AG04450 (cell line): Measurements from ENCODE around the gene NECAB3. TPM values are rescaled to one million over a fixed set of nuclear protein-coding genes. Genes with fewer than 3 reads are reported as not detected.

ENCODE experiments used
- CTCF ChIA-PET: fragments of 300-600, 350-600 bp; formaldehyde crosslinking; extraction: SDS; loops from one replicate; lab custom pipeline; 2022; ENCODE audit warnings: antibody characterized with exemption, inconsistent platforms; lab: Charles Lee
- POLR2A ChIA-PET: fragments of 350-600 bp; formaldehyde crosslinking; extraction: SDS; loops from one replicate; lab custom pipeline; 2021; ENCODE audit warnings: antibody characterized with exemption, inconsistent platforms; lab: Yijun Ruan, JAX
- DNase-seq: peaks from one replicate; pipeline ENCODE4 v3.0.0-alpha.2; 2011; ENCODE audit warnings: low read depth, low spot score
- H3K27ac ChIP-seq: one replicate; pipeline ENCODE4 v1.5.1; 2012; ENCODE audit warnings: low read depth, low read length, control low read depth
- H3K27me3 ChIP-seq: one replicate; pipeline ENCODE4 v1.6.0; 2012; ENCODE audit warnings: low read length; ENCODE audit not compliant: control insufficient read depth, insufficient read depth
- H3K4me3 ChIP-seq: 2 replicates; pipeline ENCODE4 v1.5.1; 2011; ENCODE audit warnings: mild to moderate bottlenecking, low read depth, low read length, control low read depth
- H3K9me3 ChIP-seq: 2 replicates; pipeline ENCODE4 v1.5.1; 2012; ENCODE audit warnings: low read length; ENCODE audit not compliant: control insufficient read depth, insufficient read depth
- CTCF ChIP-seq: IDR thresholded peaks from 2 replicates; pipeline ENCODE4 v1.5.1; 2011; ENCODE audit warnings: low read depth, low read length, control low read depth, inconsistent platforms
- polyA plus RNA-seq: library from polyadenylated mRNA; depleted of rRNA; stranded (reverse); fragments of >200 nt; gene quantifications from 2 replicates; pipeline ENCODE4 v1.2.3, GENCODE V29; 2011

Gene NECAB3
- polyA plus RNA-seq, 1 experiment: 11.7 TPM

- Histone ChIP-seq H3K9me3 (peaks cover 5% of the 10 kb centered on the region; the same call in 1 of the 2 replicates), H3K27ac (no peak overlapping the region), H3K4me3 (no peak overlapping the region), H3K27me3 (no peaks in the 10 kb centered on the region)
- ChIA-PET CTCF (interaction anchor here (0.5 kb wide), 1 partner anchor 250 kb away, joined by 3 read pairs; no protein-coding TSS in a partner anchor), POLR2A (no interaction called here)
- no peak for TF ChIP-seq CTCF
- DNase-seq: no peak
Measured at GRCh38 chr20:33694639-33695012, 20.4 kb upstream of the NECAB3 start.

- ChIA-PET POLR2A (no interaction called here), CTCF (interaction anchor here (0.5 kb wide), 1 partner anchor 250 kb away, joined by 3 read pairs; no protein-coding TSS in a partner anchor)
- Histone ChIP-seq H3K27ac (peak overlapping the region; percentile 2), H3K9me3 (peaks cover 5% of the 10 kb centered on the region; the same call in 1 of the 2 replicates), H3K27me3 (no peaks in the 10 kb centered on the region), H3K4me3 (no peak overlapping the region)
- DNase-seq: no peak
- no peak for TF ChIP-seq CTCF
Measured at GRCh38 chr20:33693741-33694638, 19.8 kb upstream of the NECAB3 start.

- Histone ChIP-seq H3K27ac (no peak overlapping the region), H3K4me3 (no peak overlapping the region), H3K27me3 (no peaks in the 10 kb centered on the region), H3K9me3 (peaks cover under 1% of the 10 kb centered on the region; the same call in 1 of the 2 replicates)
- no peak for TF ChIP-seq CTCF
- ChIA-PET POLR2A (no interaction called here), CTCF (no interaction called here)
- DNase-seq: no peak
Measured at GRCh38 chr20:33693289-33693688, 19.1 kb upstream of the NECAB3 start.

GRCh38 chr20:33689973-33690372 is 15.7 kb upstream of the NECAB3 start:
- no peak for TF ChIP-seq CTCF
- Histone ChIP-seq H3K9me3 (no peaks in the 10 kb centered on the region), H3K4me3 (no peak overlapping the region), H3K27ac (no peak overlapping the region), H3K27me3 (no peaks in the 10 kb centered on the region)
- CTCF ChIA-PET: no interaction called here
- POLR2A ChIA-PET: no interaction called here
- no peak for DNase-seq

GRCh38 chr20:33689493-33689892 is 15.3 kb upstream of the NECAB3 start:
- POLR2A ChIA-PET: no interaction called here
- CTCF ChIA-PET: no interaction called here

More at GRCh38 chr20:33689493-33689892, 15.3 kb upstream of the NECAB3 start:
- no peak for TF ChIP-seq CTCF
- H3K27me3 ChIP-seq: no peaks in the 10 kb centered on the region
- DNase-seq: no peak
- no peak overlapping the region for H3K4me3 ChIP-seq
- H3K27ac ChIP-seq: no peak overlapping the region
- H3K9me3 ChIP-seq: no peaks in the 10 kb centered on the region
